DMS53 (cell line): ENCODE results near the gene PLAAT4.
A peak's percentile ranks its signal among the peaks of the same experiment; 100 is the strongest.

Source experiments
- DNase-seq: peaks from one replicate; lab custom pipeline; 2025; lab: John Stamatoyannopoulos, UW

PLAAT4 gene

GRCh38 chr11:63536669-63537292 is at the start of gene PLAAT4:
TSS of gene PLAAT4 (plus strand) at chr11:63536808. CDS start at chr11:63536869, 61 bp downstream.
- DNase-seq = peak; percentile 48

GRCh38 chr11:63488789-63489188 is 47.8 kb upstream of the PLAAT4 start:
- no peak for DNase-seq

GRCh38 chr11:63489879-63490278 is 46.7 kb upstream of the PLAAT4 start:
- DNase-seq = no peak

GRCh38 chr11:63490551-63491239 is 45.9 kb upstream of the PLAAT4 start, which contains the start of gene PLAAT5:
TSS of gene PLAAT5 (minus strand) at chr11:63491167. CDS start at chr11:63491034, 133 bp downstream.
- DNase-seq = no peak

GRCh38 chr11:63491240-63491587 is 45.4 kb upstream of the PLAAT4 start:
- no peak for DNase-seq

GRCh38 chr11:63491636-63492372 is 44.8 kb upstream of the PLAAT4 start:
- DNase-seq = no peak

GRCh38 chr11:63492441-63492840 is 44.2 kb upstream of the PLAAT4 start:
- no peak for DNase-seq

GRCh38 chr11:63493127-63493526 is 43.5 kb upstream of the PLAAT4 start:
- DNase-seq = no peak

- DNase-seq = no peak
These were observed 41.6 kb upstream of the PLAAT4 start for GRCh38 chr11:63494975-63495374.

- no peak for DNase-seq
These were observed 36.7 kb upstream of the PLAAT4 start for GRCh38 chr11:63499874-63500273.

GRCh38 chr11:63501236-63501635 is 35.4 kb upstream of the PLAAT4 start:
- no peak for DNase-seq

- DNase-seq = no peak
These were observed 34.3 kb upstream of the PLAAT4 start for GRCh38 chr11:63502252-63502820.

GRCh38 chr11:63503492-63503891 is 33.1 kb upstream of the PLAAT4 start:
- DNase-seq = no peak

GRCh38 chr11:63504054-63504453 is 32.6 kb upstream of the PLAAT4 start:
- DNase-seq = no peak

GRCh38 chr11:63504933-63505586 is 31.5 kb upstream of the PLAAT4 start:
- no peak for DNase-seq

- no peak for DNase-seq
These were observed 30.6 kb upstream of the PLAAT4 start, which contains the start of gene LGALS12 for GRCh38 chr11:63505857-63506528. TSS of gene LGALS12 (plus strand) at chr11:63506084. CDS start at chr11:63506459, 375 bp downstream.

- no peak for DNase-seq
These were observed 29.7 kb upstream of the PLAAT4 start for GRCh38 chr11:63506876-63507275.

GRCh38 chr11:63507511-63507910 is 29.1 kb upstream of the PLAAT4 start:
- no peak for DNase-seq

GRCh38 chr11:63508009-63508408 is 28.6 kb upstream of the PLAAT4 start:
- DNase-seq = peak; percentile 55

- DNase-seq = no peak
These were observed 27.9 kb upstream of the PLAAT4 start for GRCh38 chr11:63508745-63509144.

- DNase-seq = no peak
These were observed 26.1 kb upstream of the PLAAT4 start for GRCh38 chr11:63510360-63511047.
